Adrenal gland (tissue), 12 donors: ENCODE data around the gene MED23. TPM values are rescaled to one million over a fixed set of nuclear protein-coding genes. Genes with fewer than 3 reads are reported as not detected.

ENCODE experiments used
- DNase-seq, 7 donors: peaks; one replicate each; pipeline ENCODE4 v3.0.0-alpha.2; 2019 to 2020
- H3K27ac ChIP-seq, 5 donors: fragments of 200-600 bp; sonication (generic) in 4 of 5; 1 replicate in 3 of 5; 2 replicates in 2 of 5; pipeline versions ENCODE4 v1.5.1 to v1.8.0; 2016 to 2020; ENCODE audit warnings: mild to moderate bottlenecking in 1 of 5
- H3K27me3 ChIP-seq: fragments of 200-600 bp; 2 replicates; pipeline ENCODE4 v1.8.0; 2021
- H3K36me3 ChIP-seq, 2 donors: fragments of 200-600 bp; replicated peaks in 1 of 2; 1 replicate in 1 of 2; 2 replicates in 1 of 2; pipeline versions ENCODE4 v1.5.1 to v1.8.0; 2018 to 2022
- H3K4me1 ChIP-seq, 2 donors: fragments of 200-600 bp; replicated peaks in 1 of 2; 1 replicate in 1 of 2; 2 replicates in 1 of 2; pipeline versions ENCODE4 v1.5.1 to v1.8.0; 2018 to 2021
- H3K4me3 ChIP-seq, 4 donors: fragments of 200-600 bp; sonication (generic) in 3 of 4; one replicate each; pipeline ENCODE4 v1.5.1; 2016 to 2018
- H3K9me3 ChIP-seq, 3 donors: fragments of 200-600 bp; sonication (generic) in 1 of 3; replicated peaks in 1 of 3; 1 replicate in 2 of 3; 2 replicates in 1 of 3; pipeline versions ENCODE4 v1.5.1 to v1.8.0; 2016 to 2021
- POLR2A ChIP-seq, 2 donors: fragments of 450-650 bp; IDR thresholded peaks; one replicate each; pipeline ENCODE4 v1.6.1; 2017; ENCODE audit warnings: antibody characterized with exemption in 2 of 2, mild to moderate bottlenecking in 2 of 2, moderate library complexity in 1 of 2
- WGBS, 4 donors: extraction: QIAGEN DNeasy Blood & Tissue Kit in 2 of 4; methylation state at CpG; one replicate each; pipeline versions ENCODE4 v1.1.5 to v1.1.7; 2013 to 2017; 5-methylcytosine and 5-hydroxymethylcytosine counted together
- intact Hi-C, 2 donors: fragments of 100-400 bp; cut with DNase I; formaldehyde crosslinking; loops; one replicate each; pipeline versions ENCODE4 v1.14.1 to v1.15.0; 2022 to 2023
- polyA plus RNA-seq, 3 donors: library from polyadenylated mRNA; stranded (reverse); fragments of 200-250 nt in 2 of 3; fragments of 350-450 nt in 1 of 3; fragmentation: Illumina TruSeq in 1 of 3; extraction: RNeasy Lipid Tissue Mini Kit (QIAGEN cat#74804) in 1 of 3; gene quantifications; one replicate each; pipeline ENCODE4 v1.2.3, GENCODE V29; 2013 to 2014
- total RNA-seq, 9 donors: library from RNA; depleted of rRNA in 4 of 9; stranded (reverse); fragments of >200 nt in 4 of 9; fragments of 120-200 nt in 1 of 9; fragmentation: NEBNext Ultra II Directional in 1 of 9; extraction: Animal tissue kit (Norgen Biotek cat#: 25700) in 1 of 9; gene quantifications; one replicate each; pipeline versions ENCODE4 v1.1.0 to v1.2.4, GENCODE V29; 2013 to 2023
- TF ChIP-seq, protein P1 (sequence below), 6 experiments: fragments of 450-650 bp in 4 of 6; fragments of 200-600 bp in 2 of 6; sonication (generic) in 1 of 6; IDR thresholded peaks; 1 replicate in 5 of 6; 2 replicates in 1 of 6; pipeline versions ENCODE4 v1.5.1 to v1.8.0; 2016 to 2021; ENCODE audit warnings: antibody characterized with exemption in 6 of 6, mild to moderate bottlenecking in 2 of 6, moderate library complexity in 1 of 6
- donor health status: healthy with polysubstance abuse.
- donor health status: Bipolar disorder and iron deficiency.
- donor health status: DM: yes; HTN: yes; CAD: no.
- donor health status: DM: no; HTN: no; CAD: no.
- donor health status: DM: no; HTN: no; CAD: no.
- donor health status: DM: yes; HTN: yes; CAD: no.

MED23 gene
- total and polyA plus RNA-seq, 12 donors, result 16.9 to 46.1 (median 27.8) TPM

DNA sequence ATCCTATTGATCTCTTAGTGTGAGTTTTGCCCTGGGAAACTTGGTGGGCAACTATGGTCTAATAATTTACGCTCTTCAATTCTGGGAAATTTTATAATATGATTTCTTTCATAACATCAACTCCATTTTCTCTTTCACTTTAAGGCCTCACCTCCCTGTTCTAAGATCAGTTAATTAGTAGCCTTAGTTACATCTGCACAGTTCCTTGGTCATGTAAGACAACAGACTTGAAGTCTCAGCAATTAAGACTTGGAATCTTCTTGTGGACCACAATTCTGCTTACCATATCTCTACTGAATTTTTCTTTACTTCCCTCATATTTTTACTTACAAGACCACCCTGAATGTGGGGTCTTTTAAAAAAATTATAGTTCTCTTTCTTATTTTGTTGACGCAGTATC lies 17.8 kb upstream of the MED23 start:
- intact Hi-C loops, result no loop called here
- Histone ChIP-seq H3K36me3 (no peaks in the 10 kb centered on the region), H3K27ac (no peak overlapping the region), H3K4me1 (peaks cover 0 to 6% of the 10 kb centered on the region in 2 donors), H3K9me3 (no peaks in the 10 kb centered on the region), H3K4me3 (no peak overlapping the region), H3K27me3 (no peaks in the 10 kb centered on the region)
- no peak for DNase-seq
- TF ChIP-seq, protein P1, sequence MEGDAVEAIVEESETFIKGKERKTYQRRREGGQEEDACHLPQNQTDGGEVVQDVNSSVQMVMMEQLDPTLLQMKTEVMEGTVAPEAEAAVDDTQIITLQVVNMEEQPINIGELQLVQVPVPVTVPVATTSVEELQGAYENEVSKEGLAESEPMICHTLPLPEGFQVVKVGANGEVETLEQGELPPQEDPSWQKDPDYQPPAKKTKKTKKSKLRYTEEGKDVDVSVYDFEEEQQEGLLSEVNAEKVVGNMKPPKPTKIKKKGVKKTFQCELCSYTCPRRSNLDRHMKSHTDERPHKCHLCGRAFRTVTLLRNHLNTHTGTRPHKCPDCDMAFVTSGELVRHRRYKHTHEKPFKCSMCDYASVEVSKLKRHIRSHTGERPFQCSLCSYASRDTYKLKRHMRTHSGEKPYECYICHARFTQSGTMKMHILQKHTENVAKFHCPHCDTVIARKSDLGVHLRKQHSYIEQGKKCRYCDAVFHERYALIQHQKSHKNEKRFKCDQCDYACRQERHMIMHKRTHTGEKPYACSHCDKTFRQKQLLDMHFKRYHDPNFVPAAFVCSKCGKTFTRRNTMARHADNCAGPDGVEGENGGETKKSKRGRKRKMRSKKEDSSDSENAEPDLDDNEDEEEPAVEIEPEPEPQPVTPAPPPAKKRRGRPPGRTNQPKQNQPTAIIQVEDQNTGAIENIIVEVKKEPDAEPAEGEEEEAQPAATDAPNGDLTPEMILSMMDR (IDR thresholded peaks at IDR 0.05), result no peak
- TF ChIP-seq POLR2A (IDR thresholded peaks at IDR 0.05), result no peak
- 85 to 100% (median 92%) methylated on average over 2 of the region's 2 CpGs for WGBS, 4 donors

DNA sequence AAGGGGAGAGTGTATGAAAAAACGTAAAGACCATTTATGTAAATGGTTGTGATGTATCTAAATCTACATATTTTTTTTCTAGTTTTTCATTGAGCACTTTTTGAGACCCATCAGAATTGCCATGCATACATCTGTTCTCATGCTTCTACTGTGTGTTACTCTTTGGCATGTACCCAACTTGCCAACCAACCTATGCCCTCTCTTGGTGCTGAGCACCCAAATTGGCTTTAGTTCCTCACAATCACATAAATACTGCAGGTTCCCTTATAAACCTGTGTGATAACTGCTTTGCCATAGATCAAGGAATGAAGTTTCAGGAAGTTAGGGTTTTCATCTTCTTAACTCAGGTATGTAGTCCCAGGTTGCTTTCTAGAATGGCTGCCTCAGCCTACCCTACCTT lies 16.9 kb upstream of the MED23 start:
- WGBS, 4 donors, result 84 to 100% (median 90%) methylated on average over 1 of the region's 1 CpG
- Histone ChIP-seq H3K9me3 (no peaks in the 10 kb centered on the region), H3K4me3 (no peak overlapping the region), H3K4me1 (peaks cover 0 to 6% of the 10 kb centered on the region in 2 donors), H3K27me3 (no peaks in the 10 kb centered on the region), H3K27ac (no peak overlapping the region), H3K36me3 (no peaks in the 10 kb centered on the region)
- intact Hi-C loops, result no loop called here
- DNase-seq, result no peak
- TF ChIP-seq POLR2A (IDR thresholded peaks at IDR 0.05), result no peak
- TF ChIP-seq, protein P1 (IDR thresholded peaks at IDR 0.05), result no peak

DNA sequence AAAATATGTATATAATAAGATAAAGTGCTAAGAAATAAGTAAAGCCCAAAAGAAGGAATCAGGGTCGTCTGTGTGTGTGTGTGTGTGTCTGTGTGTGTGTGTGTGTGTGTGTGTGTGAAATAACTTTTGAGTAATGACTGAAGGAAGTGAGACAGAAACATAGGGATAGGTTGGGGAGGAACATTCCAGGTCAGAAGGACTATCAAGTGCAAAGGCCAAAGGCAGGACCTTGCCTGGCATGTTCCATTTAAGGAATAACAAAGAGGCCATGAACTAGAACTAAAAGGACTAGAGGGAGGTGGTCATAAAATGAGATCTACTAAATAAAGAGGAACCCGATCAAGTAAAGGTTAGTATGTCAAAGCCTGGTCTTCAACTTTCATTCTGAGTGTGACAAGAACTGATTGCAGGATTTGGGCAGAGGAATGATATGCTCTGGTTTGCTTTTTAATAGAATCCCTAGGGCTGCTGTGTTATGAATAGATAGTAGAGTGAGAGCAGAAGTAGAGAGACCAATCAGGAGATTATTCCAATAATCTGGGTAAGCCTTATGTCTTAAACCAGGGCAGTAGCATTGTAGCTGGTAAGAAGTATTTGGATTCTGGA lies 15.9 kb upstream of the MED23 start:
- WGBS, 4 donors, result 70 to 80% (median 75%) methylated on average over 2 of the region's 2 CpGs
- Histone ChIP-seq H3K4me1 (peaks cover 0 to 6% of the 10 kb centered on the region in 2 donors), H3K27me3 (no peaks in the 10 kb centered on the region), H3K9me3 (no peaks in the 10 kb centered on the region), H3K4me3 (no peak overlapping the region), H3K36me3 (no peaks in the 10 kb centered on the region), H3K27ac (no peak overlapping the region)
- intact Hi-C loops, result no loop called here
- DNase-seq, result no peak
- TF ChIP-seq, protein P1 (IDR thresholded peaks at IDR 0.05), result no peak
- no peak for TF ChIP-seq POLR2A (IDR thresholded peaks at IDR 0.05)

DNA sequence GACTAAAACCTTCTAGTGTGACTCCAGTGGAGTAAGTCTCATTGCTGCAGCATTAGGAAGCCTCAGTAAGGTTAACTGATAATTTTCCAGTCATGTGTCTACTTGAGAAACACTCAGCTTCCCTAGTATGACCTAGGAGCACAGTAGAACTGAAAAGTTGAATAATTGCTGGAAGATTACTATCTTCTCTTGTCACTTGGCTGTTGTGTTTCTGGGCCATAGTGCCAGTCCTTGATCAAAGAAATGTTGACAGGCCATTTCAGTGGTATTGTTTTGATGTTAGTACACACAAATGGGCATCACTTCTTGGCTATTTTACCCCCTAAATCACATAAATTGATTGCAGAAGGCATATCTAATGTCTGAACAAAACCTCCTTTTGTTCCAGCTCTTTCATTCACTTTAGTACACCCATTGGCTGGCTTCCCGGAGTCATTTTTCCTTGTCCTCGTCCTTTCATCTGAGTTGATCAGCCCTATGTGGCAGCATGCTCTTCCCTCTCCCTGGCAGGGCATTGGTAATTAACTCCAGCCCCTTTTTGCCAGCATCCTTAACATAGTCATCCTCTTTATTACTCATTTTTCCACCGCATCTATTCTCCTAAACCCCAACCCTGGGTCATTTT lies 15.1 kb upstream of the MED23 start:
- TF ChIP-seq, protein P1 (IDR thresholded peaks at IDR 0.05), result no peak
- TF ChIP-seq POLR2A (IDR thresholded peaks at IDR 0.05), result no peak
- no peaks in the 10 kb centered on the region for H3K27me3 ChIP-seq
- H3K9me3 ChIP-seq, result no peaks in the 10 kb centered on the region
- intact Hi-C loops, result no loop called here
- peak overlapping the region in 3 of 5 donors; percentile 7 to 56 (median 55) for H3K27ac ChIP-seq
- no peak overlapping the region for H3K4me3 ChIP-seq
- H3K36me3 ChIP-seq, result no peaks in the 10 kb centered on the region
- 33 to 45% (median 35%) methylated on average over 3 of the region's 3 CpGs for WGBS, 4 donors
- peak; percentile 80 to 94 (median 86) for DNase-seq
- peaks cover 6 to 8% of the 10 kb centered on the region in 2 donors for H3K4me1 ChIP-seq
